ENCODE data around the gene ZFPM1. TPM values are rescaled to one million over a fixed set of nuclear protein-coding genes. Genes with fewer than 3 reads are reported as not detected.

Gene ZFPM1
- total and polyA plus RNA-seq, 2 of the 8 experiments (the other 6 are each of a cell fraction or from before 2014, with no cell fraction given) = 0.74 to 4.8 TPM

DNA sequence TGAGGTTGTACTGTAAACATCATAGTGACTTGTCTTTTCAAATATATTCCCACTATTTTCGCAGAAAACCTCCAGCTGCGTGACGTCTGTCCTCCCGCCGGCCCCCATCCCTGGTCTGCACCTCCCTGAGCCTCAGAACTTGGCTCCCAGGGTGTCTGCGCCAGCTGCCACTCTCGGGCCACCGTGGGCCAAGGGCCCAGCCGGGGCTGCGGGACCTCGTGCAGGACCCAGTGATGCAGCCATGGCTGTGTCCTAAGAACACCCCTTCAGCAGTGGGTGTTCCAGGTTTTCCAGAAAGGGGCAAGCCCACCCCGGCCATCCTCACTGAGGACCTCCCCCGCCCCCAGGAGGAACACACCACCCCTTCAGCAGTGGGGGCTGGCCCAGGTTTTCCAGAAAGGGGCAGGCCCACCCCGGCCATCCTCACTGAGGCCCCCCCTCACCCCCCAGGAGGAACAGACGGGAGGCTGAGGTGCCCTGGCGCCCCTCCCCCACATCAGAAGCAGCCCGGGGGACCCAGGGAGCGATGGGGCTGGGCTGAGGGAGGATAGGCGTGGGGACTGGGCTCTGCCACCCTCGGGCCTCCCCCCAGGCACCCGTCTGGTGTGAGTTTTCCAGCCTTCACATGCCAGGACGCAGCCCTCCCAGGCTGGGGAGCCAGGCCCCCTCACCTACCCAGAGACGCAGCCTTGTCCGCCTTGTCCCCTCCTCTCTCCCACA is 12.2 kb upstream of the ZFPM1 start (continued):
- TF ChIP-seq, protein P1, sequence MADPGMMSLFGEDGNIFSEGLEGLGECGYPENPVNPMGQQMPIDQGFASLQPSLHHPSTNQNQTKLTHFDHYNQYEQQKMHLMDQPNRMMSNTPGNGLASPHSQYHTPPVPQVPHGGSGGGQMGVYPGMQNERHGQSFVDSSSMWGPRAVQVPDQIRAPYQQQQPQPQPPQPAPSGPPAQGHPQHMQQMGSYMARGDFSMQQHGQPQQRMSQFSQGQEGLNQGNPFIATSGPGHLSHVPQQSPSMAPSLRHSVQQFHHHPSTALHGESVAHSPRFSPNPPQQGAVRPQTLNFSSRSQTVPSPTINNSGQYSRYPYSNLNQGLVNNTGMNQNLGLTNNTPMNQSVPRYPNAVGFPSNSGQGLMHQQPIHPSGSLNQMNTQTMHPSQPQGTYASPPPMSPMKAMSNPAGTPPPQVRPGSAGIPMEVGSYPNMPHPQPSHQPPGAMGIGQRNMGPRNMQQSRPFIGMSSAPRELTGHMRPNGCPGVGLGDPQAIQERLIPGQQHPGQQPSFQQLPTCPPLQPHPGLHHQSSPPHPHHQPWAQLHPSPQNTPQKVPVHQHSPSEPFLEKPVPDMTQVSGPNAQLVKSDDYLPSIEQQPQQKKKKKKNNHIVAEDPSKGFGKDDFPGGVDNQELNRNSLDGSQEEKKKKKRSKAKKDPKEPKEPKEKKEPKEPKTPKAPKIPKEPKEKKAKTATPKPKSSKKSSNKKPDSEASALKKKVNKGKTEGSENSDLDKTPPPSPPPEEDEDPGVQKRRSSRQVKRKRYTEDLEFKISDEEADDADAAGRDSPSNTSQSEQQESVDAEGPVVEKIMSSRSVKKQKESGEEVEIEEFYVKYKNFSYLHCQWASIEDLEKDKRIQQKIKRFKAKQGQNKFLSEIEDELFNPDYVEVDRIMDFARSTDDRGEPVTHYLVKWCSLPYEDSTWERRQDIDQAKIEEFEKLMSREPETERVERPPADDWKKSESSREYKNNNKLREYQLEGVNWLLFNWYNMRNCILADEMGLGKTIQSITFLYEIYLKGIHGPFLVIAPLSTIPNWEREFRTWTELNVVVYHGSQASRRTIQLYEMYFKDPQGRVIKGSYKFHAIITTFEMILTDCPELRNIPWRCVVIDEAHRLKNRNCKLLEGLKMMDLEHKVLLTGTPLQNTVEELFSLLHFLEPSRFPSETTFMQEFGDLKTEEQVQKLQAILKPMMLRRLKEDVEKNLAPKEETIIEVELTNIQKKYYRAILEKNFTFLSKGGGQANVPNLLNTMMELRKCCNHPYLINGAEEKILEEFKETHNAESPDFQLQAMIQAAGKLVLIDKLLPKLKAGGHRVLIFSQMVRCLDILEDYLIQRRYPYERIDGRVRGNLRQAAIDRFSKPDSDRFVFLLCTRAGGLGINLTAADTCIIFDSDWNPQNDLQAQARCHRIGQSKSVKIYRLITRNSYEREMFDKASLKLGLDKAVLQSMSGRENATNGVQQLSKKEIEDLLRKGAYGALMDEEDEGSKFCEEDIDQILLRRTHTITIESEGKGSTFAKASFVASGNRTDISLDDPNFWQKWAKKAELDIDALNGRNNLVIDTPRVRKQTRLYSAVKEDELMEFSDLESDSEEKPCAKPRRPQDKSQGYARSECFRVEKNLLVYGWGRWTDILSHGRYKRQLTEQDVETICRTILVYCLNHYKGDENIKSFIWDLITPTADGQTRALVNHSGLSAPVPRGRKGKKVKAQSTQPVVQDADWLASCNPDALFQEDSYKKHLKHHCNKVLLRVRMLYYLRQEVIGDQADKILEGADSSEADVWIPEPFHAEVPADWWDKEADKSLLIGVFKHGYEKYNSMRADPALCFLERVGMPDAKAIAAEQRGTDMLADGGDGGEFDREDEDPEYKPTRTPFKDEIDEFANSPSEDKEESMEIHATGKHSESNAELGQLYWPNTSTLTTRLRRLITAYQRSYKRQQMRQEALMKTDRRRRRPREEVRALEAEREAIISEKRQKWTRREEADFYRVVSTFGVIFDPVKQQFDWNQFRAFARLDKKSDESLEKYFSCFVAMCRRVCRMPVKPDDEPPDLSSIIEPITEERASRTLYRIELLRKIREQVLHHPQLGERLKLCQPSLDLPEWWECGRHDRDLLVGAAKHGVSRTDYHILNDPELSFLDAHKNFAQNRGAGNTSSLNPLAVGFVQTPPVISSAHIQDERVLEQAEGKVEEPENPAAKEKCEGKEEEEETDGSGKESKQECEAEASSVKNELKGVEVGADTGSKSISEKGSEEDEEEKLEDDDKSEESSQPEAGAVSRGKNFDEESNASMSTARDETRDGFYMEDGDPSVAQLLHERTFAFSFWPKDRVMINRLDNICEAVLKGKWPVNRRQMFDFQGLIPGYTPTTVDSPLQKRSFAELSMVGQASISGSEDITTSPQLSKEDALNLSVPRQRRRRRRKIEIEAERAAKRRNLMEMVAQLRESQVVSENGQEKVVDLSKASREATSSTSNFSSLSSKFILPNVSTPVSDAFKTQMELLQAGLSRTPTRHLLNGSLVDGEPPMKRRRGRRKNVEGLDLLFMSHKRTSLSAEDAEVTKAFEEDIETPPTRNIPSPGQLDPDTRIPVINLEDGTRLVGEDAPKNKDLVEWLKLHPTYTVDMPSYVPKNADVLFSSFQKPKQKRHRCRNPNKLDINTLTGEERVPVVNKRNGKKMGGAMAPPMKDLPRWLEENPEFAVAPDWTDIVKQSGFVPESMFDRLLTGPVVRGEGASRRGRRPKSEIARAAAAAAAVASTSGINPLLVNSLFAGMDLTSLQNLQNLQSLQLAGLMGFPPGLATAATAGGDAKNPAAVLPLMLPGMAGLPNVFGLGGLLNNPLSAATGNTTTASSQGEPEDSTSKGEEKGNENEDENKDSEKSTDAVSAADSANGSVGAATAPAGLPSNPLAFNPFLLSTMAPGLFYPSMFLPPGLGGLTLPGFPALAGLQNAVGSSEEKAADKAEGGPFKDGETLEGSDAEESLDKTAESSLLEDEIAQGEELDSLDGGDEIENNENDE (IDR thresholded peaks at IDR 0.05; ENCODE audit: insufficient replicate concordance, low read length) = no peak
- TF ChIP-seq YY1 (IDR thresholded peaks at IDR 0.05; ENCODE audit: low read depth, low read length) = no peak
- TF ChIP-seq POU5F1 (IDR thresholded peaks at IDR 0.05; ENCODE audit: low read depth, low read length) = no peak
- TF ChIP-seq PHF8 (conservative IDR thresholded peaks at IDR 0.05; ENCODE audit: low read depth, low read length) = no peak
- TF ChIP-seq ZNF274 (IDR thresholded peaks at IDR 0.05; ENCODE audit: borderline replicate concordance, extremely low read depth, low read length) = no peak
- TF ChIP-seq, protein P2, sequence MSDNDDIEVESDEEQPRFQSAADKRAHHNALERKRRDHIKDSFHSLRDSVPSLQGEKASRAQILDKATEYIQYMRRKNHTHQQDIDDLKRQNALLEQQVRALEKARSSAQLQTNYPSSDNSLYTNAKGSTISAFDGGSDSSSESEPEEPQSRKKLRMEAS (IDR thresholded peaks at IDR 0.05) = no peak
- no peak for TF ChIP-seq POLR2A (IDR thresholded peaks at IDR 0.05; ENCODE audit: control extremely low read depth in 1 of 2, low read depth in 2 of 2, low read length in 2 of 2)
- TF ChIP-seq CBX5 (IDR thresholded peaks at IDR 0.05; ENCODE audit: low read depth, low read length) = no peak
- TF ChIP-seq SRF (IDR thresholded peaks at IDR 0.05; ENCODE audit: low read depth, low read length) = no peak
- TF ChIP-seq POLR2AphosphoS5 (IDR thresholded peaks at IDR 0.05; ENCODE audit: low read depth, low read length) = no peak
- no peak for TF ChIP-seq MAFK (IDR thresholded peaks at IDR 0.05; ENCODE audit: low read depth, low read length)
- TF ChIP-seq CEBPB (IDR thresholded peaks at IDR 0.05; ENCODE audit: low read depth, low read length) = no peak
